ENCODE results near the gene HEMK1.
A peak's percentile ranks its signal among the peaks of the same experiment; 100 is the strongest.

The HEMK1 gene

GRCh38 chr3:50580683-50581458, 11.5 kb downstream of the HEMK1 start:
- Mint-ChIP-seq H3K4me1 (peaks cover 53% of the 10 kb centered on the region), H3K27me3 (no peaks in the 10 kb centered on the region), H3K9me3 (no peaks in the 10 kb centered on the region), H3K36me3 (ENCODE audit: low read depth) (peaks cover 64% of the 10 kb centered on the region), H3K27ac (no peak overlapping the region), H3K4me3 (no peak overlapping the region)
- DNase-seq (no peak), ATAC-seq (no peak)

- H3K27me3 Mint-ChIP-seq, result no peaks in the 10 kb centered on the region
- DNase-seq, result no peak
- ATAC-seq, result no peak
- peaks cover 53% of the 10 kb centered on the region for H3K4me1 Mint-ChIP-seq
- no peak overlapping the region for H3K4me3 Mint-ChIP-seq
- H3K27ac Mint-ChIP-seq, result no peak overlapping the region
- no peaks in the 10 kb centered on the region for H3K9me3 Mint-ChIP-seq
- H3K36me3 Mint-ChIP-seq (ENCODE audit: low read depth), result peaks cover 58% of the 10 kb centered on the region
Observed at GRCh38 chr3:50581459-50581842, 12.1 kb downstream of the HEMK1 start.

GRCh38 chr3:50582083-50582482, 12.8 kb downstream of the HEMK1 start:
- H3K36me3 Mint-ChIP-seq (ENCODE audit: low read depth), result peaks cover 54% of the 10 kb centered on the region
- ATAC-seq (no peak), DNase-seq (no peak)
- H3K27ac Mint-ChIP-seq, result no peak overlapping the region
- H3K4me3 Mint-ChIP-seq, result no peak overlapping the region
- H3K4me1 Mint-ChIP-seq, result peaks cover 57% of the 10 kb centered on the region
- H3K9me3 Mint-ChIP-seq, result no peaks in the 10 kb centered on the region
- H3K27me3 Mint-ChIP-seq, result no peaks in the 10 kb centered on the region

GRCh38 chr3:50583897-50584296, 14.6 kb downstream of the HEMK1 start:
- H3K4me3 Mint-ChIP-seq, result no peak overlapping the region
- peaks cover 46% of the 10 kb centered on the region for H3K36me3 Mint-ChIP-seq (ENCODE audit: low read depth)
- no peak for DNase-seq
- H3K27ac Mint-ChIP-seq, result peak overlapping the region; percentile 99
- H3K9me3 Mint-ChIP-seq, result no peaks in the 10 kb centered on the region
- no peak for ATAC-seq
- H3K27me3 Mint-ChIP-seq, result no peaks in the 10 kb centered on the region
- peaks cover 68% of the 10 kb centered on the region for H3K4me1 Mint-ChIP-seq

- Mint-ChIP-seq H3K36me3 (ENCODE audit: low read depth) (peaks cover 44% of the 10 kb centered on the region), H3K27ac (peak overlapping the region; percentile 99), H3K9me3 (no peaks in the 10 kb centered on the region), H3K27me3 (no peaks in the 10 kb centered on the region), H3K4me3 (no peak overlapping the region), H3K4me1 (peaks cover 73% of the 10 kb centered on the region)
- DNase-seq, result no peak
- no peak for ATAC-seq
Observed at GRCh38 chr3:50584391-50584790, 15.1 kb downstream of the HEMK1 start.

- Mint-ChIP-seq H3K27me3 (no peaks in the 10 kb centered on the region), H3K4me3 (peak overlapping the region; percentile 61), H3K4me1 (peaks cover 82% of the 10 kb centered on the region), H3K27ac (peak overlapping the region; percentile 99), H3K36me3 (ENCODE audit: low read depth) (peaks cover 33% of the 10 kb centered on the region), H3K9me3 (no peaks in the 10 kb centered on the region)
- ATAC-seq (peak; percentile 13), DNase-seq (peak; percentile 75)
Observed at GRCh38 chr3:50585919-50586762, 16.8 kb downstream of the HEMK1 start.

GRCh38 chr3:50586763-50587070, 17.4 kb downstream of the HEMK1 start:
- Mint-ChIP-seq H3K27me3 (no peaks in the 10 kb centered on the region), H3K36me3 (ENCODE audit: low read depth) (peaks cover 28% of the 10 kb centered on the region), H3K4me3 (peak overlapping the region; percentile 61), H3K9me3 (no peaks in the 10 kb centered on the region), H3K4me1 (peaks cover 84% of the 10 kb centered on the region), H3K27ac (peak overlapping the region; percentile 99)
- ATAC-seq, result no peak
- no peak for DNase-seq

GRCh38 chr3:50587373-50587772, 18.1 kb downstream of the HEMK1 start:
- Mint-ChIP-seq H3K4me1 (peaks cover 89% of the 10 kb centered on the region), H3K27me3 (no peaks in the 10 kb centered on the region), H3K27ac (peak overlapping the region; percentile 99), H3K36me3 (ENCODE audit: low read depth) (peaks cover 27% of the 10 kb centered on the region), H3K9me3 (no peaks in the 10 kb centered on the region), H3K4me3 (peak overlapping the region; percentile 61)
- DNase-seq, result no peak
- ATAC-seq, result no peak

GRCh38 chr3:50587806-50588758, 18.8 kb downstream of the HEMK1 start:
- H3K4me3 Mint-ChIP-seq, result peak overlapping the region; percentile 61
- ATAC-seq (peak; percentile 62), DNase-seq (peak; percentile 89)
- no peaks in the 10 kb centered on the region for H3K9me3 Mint-ChIP-seq
- no peaks in the 10 kb centered on the region for H3K27me3 Mint-ChIP-seq
- H3K36me3 Mint-ChIP-seq (ENCODE audit: low read depth), result peaks cover 23% of the 10 kb centered on the region
- peak overlapping the region; percentile 99 for H3K27ac Mint-ChIP-seq
- peaks cover 96% of the 10 kb centered on the region for H3K4me1 Mint-ChIP-seq

GRCh38 chr3:50588759-50589433, 19.6 kb downstream of the HEMK1 start:
- Mint-ChIP-seq H3K27me3 (no peaks in the 10 kb centered on the region), H3K4me1 (peaks cover 99% of the 10 kb centered on the region)
- DNase-seq, result no peak

GRCh38 chr3:50591196-50591741, 21.9 kb downstream of the HEMK1 start:
- H3K27me3 Mint-ChIP-seq, result no peaks in the 10 kb centered on the region

More at GRCh38 chr3:50588759-50589433, 19.6 kb downstream of the HEMK1 start:
- Mint-ChIP-seq H3K36me3 (ENCODE audit: low read depth) (peaks cover 18% of the 10 kb centered on the region), H3K9me3 (no peaks in the 10 kb centered on the region), H3K4me3 (peak overlapping the region; percentile 61), H3K27ac (peak overlapping the region; percentile 99)
- no peak for ATAC-seq

GRCh38 chr3:50592568-50592967, 23.2 kb downstream of the HEMK1 start:
- Mint-ChIP-seq H3K4me3 (peak overlapping the region; percentile 64), H3K27ac (peak overlapping the region; percentile 99), H3K27me3 (no peaks in the 10 kb centered on the region), H3K4me1 (peaks cover 80% of the 10 kb centered on the region), H3K9me3 (no peaks in the 10 kb centered on the region), H3K36me3 (ENCODE audit: low read depth) (peaks cover 2% of the 10 kb centered on the region)
- no peak for ATAC-seq
- peak; percentile 41 for DNase-seq

More at GRCh38 chr3:50591196-50591741, 21.9 kb downstream of the HEMK1 start:
- peak overlapping the region; percentile 61 for H3K4me3 Mint-ChIP-seq
- peaks cover 93% of the 10 kb centered on the region for H3K4me1 Mint-ChIP-seq
- DNase-seq, result peak; percentile 44
- ATAC-seq, result peak; percentile 1
- H3K27ac Mint-ChIP-seq, result peak overlapping the region; percentile 99
- peaks cover 6% of the 10 kb centered on the region for H3K36me3 Mint-ChIP-seq (ENCODE audit: low read depth)
- no peaks in the 10 kb centered on the region for H3K9me3 Mint-ChIP-seq

- H3K9me3 Mint-ChIP-seq, result no peaks in the 10 kb centered on the region
- no peaks in the 10 kb centered on the region for H3K27me3 Mint-ChIP-seq
- no peak overlapping the region for H3K4me3 Mint-ChIP-seq
- peak overlapping the region; percentile 99 for H3K27ac Mint-ChIP-seq
- ATAC-seq (no peak), DNase-seq (no peak)
- H3K36me3 Mint-ChIP-seq (ENCODE audit: low read depth), result peaks cover 13% of the 10 kb centered on the region
- H3K4me1 Mint-ChIP-seq, result peaks cover 78% of the 10 kb centered on the region
Observed at GRCh38 chr3:50594253-50594785, 25.0 kb downstream of the HEMK1 start.
